OCI-M1 (cell line): ENCODE measurements around the gene TMSB4Y.

Source experiments
- DNase-seq: peaks from one replicate; lab custom pipeline; 2025; lab: John Stamatoyannopoulos, UW

The TMSB4Y gene

GRCh38 chrY:13703568-13703968, at the start of gene TMSB4Y:
Gene TMSB4Y, plus strand, starts transcription at chrY:13703899.
- no peak for DNase-seq

- no peak for DNase-seq
These were observed 39.5 kb upstream of the TMSB4Y start for GRCh38 chrY:13664162-13664561.

GRCh38 chrY:13671122-13671521, 32.6 kb upstream of the TMSB4Y start:
- no peak for DNase-seq

- DNase-seq = no peak
These were observed 1.4 kb upstream of the TMSB4Y start for GRCh38 chrY:13702276-13702675.

GRCh38 chrY:13704121-13704930, 627 bp downstream of the TMSB4Y start:
- DNase-seq = no peak

- no peak for DNase-seq
These were observed 1.5 kb downstream of the TMSB4Y start for GRCh38 chrY:13705197-13705596.

- no peak for DNase-seq
These were observed 4.3 kb downstream of the TMSB4Y start for GRCh38 chrY:13708038-13708437.

GRCh38 chrY:13718996-13719395, 15.3 kb downstream of the TMSB4Y start:
- DNase-seq = no peak

- DNase-seq = no peak
These were observed 25.8 kb downstream of the TMSB4Y start for GRCh38 chrY:13729517-13729916.

GRCh38 chrY:13738618-13739017, 34.9 kb downstream of the TMSB4Y start:
- DNase-seq = no peak

GRCh38 chrY:13751289-13752071, 47.8 kb downstream of the TMSB4Y start:
- DNase-seq = no peak

- no peak for DNase-seq
These were observed 51.0 kb downstream of the TMSB4Y start for GRCh38 chrY:13754661-13755060.
